GM21515 (cell line): ENCODE results near the gene PRDM4.

ENCODE experiments used
- ATAC-seq: cut with Tn5 transposase; IDR thresholded peaks from one replicate; pipeline ENCODE4 v1.9.1; 2021; ENCODE audit not compliant: unreplicated experiment

The PRDM4 gene, protein sequence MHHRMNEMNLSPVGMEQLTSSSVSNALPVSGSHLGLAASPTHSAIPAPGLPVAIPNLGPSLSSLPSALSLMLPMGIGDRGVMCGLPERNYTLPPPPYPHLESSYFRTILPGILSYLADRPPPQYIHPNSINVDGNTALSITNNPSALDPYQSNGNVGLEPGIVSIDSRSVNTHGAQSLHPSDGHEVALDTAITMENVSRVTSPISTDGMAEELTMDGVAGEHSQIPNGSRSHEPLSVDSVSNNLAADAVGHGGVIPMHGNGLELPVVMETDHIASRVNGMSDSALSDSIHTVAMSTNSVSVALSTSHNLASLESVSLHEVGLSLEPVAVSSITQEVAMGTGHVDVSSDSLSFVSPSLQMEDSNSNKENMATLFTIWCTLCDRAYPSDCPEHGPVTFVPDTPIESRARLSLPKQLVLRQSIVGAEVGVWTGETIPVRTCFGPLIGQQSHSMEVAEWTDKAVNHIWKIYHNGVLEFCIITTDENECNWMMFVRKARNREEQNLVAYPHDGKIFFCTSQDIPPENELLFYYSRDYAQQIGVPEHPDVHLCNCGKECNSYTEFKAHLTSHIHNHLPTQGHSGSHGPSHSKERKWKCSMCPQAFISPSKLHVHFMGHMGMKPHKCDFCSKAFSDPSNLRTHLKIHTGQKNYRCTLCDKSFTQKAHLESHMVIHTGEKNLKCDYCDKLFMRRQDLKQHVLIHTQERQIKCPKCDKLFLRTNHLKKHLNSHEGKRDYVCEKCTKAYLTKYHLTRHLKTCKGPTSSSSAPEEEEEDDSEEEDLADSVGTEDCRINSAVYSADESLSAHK

DNA sequence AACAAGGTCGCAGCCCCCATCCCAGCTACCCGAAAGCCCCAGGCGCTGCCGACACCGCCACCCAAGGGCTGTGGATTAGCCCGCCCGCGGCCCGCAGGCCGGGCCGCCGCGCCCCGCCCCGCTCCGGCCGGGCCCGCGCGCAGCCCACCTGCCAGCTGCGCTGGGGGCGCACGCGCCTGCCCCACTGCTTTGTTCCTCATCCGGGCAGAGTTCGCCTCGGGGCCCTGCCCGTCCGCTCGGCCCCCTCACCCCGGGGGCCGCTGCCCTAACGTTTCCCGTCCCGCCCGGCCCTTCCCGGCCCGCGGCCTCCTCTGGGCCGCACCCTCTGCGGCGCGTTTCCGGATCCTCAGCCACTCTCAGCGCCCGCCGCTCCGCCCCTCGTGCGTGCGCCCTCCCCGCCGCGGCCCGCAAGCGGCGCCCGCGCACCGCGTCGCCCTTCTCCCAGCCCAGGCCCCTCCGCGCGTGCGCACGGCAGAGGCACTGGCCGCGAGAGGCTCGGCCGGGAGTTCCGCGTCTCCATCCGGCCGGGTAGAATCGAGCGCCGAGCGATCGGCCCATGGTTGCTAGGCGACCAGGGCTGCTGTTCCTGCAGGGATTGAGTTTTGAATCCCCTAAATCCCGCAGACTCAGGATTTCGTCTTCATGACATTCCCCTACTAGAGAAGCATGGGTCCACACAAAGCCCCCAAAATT lies at the start of gene PRDM4:
PRDM4 (minus strand) TSS at position 329 of the 693 bp plus-strand sequence. CDS start 622 bp downstream, outside the sequence.
- ATAC-seq, result peak; percentile 89

DNA sequence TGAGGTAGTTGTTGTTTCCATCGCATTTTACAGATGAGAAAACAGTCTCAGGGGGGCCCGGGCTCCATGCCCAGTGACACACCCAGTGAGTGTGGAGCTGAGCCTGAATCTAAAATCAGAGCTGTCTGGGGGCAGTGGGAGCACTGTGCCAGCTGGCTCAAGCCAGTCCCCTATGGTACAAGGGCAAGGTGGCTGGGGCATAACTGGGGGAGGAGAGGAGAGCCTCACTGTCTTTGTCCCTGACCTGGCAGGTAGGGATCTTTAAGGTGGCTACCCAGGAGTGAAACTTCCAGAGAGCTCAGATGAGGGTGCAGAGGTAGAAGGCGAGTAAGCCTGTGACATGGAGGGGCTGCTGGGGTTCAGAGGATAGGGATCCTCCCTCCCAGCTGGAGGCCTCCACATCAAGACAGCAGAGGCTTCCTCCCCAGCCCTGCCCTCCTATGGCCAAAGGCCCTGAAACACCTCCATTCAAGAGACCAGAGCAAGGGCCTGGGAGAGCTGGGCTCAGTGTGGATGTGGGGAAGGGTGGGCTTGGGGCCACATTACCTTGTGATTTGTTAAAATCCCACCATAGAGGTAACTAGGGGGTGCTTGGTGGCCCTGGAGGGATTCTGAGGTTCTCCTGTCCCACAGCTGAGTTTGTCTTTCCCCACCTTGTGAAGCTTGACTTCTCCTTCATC lies 46.7 kb upstream of the PRDM4 start:
- ATAC-seq, result no peak

DNA sequence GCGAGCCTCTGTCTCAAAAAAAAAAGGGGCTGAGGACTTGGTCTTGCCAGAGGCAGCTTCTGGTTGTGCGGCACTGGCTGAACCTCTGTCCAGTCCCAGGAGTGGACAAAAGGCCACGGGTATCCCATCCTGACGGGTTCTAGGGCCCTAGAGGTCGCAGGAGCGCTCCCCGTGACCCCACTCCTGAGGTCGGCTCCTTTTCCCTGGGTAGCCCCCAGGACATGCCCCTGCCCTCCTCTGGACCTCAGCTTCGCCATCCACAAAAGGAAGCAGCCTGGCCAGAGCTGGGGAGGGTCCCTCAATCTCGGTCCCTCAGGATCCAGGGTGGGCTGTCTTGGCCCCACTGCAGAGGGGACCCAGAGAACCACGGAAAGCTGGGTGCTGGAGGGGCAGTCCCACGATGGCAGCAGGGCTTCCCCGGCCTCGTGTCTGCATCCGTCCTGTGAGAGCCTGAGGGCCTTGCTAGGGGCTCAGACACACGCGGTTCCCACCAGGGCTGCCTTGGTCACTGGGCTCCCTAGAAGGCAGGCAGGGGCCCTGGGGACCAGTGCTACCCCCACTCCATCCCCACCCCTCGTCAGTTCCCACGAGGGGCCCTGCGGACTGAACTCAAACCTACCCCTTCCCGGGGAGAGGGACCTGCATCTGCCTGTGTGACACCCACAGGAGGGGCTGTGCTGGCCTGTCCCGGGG lies 44.7 kb upstream of the PRDM4 start:
- no peak for ATAC-seq

DNA sequence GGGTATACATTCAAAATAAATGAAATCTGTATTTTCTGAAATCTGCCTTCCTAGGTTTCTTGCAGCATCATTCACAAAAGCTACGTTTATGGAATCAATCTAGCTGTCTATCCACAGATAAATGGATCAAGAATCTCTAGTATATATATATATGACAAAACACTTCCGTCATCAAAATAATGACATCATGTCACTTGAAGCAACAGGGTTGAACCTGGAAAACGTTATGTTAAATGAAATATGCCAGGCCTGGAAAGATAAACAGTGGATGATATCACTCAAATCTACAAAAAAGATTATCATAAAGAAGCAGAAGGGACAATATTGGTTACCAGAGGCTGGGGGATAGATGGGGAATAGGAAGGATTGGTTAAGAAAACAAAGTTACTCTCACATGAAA lies 42.2 kb upstream of the PRDM4 start:
- no peak for ATAC-seq

DNA sequence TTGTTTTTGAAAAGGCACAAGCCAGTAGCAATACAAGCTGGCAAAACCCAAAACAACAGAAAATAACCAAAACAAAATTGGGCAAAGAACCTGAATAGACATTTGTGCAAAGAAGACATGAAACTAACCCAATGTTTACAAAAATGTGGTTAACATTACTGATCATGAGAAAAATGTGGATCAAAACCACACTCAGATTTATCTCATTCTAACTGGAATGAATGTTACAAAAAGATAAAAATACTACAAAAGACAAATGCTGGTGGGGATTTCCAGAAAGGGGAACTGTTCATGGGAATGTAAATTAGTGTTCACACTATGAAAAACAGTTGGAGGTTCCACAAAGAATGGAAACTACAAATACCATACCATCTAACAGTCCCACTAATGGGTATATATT lies 40.2 kb upstream of the PRDM4 start:
- ATAC-seq, result no peak

DNA sequence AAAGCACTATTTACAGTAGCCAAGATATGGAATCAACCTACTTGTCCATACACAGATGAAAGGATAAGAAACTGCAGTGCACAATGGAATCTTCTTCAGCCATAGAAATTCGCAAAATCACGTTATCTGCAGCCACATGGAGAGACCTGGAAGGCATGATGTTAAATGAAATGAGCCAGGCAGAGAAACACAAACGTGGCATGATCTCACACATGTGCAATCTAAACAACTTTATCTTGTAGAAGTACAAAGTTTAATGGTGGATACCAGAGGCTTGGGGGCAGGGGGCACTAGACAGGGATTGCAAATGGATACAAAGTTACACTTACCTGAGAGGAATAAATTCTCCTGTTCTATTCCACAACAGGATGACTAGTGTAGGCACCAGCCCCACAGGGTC lies 37.6 kb upstream of the PRDM4 start:
- no peak for ATAC-seq

DNA sequence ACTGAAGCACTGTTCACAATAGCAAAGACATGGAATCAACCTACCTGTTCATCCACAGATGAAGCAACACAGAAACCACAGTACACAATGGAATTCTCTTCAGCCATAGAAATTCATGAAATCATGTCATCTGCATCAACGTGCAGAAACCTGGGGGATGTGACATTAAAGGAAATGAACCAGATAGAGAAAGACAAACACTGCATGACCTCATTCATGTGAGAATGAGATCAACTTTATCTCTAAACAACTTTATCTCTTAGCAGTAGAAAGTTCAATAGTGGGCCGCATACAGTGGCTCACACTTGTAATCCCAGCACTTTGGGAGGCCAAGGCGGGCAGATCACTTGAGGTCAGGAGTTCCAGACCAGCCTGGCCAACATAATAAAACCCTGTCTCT lies 33.5 kb upstream of the PRDM4 start:
- ATAC-seq, result no peak

DNA sequence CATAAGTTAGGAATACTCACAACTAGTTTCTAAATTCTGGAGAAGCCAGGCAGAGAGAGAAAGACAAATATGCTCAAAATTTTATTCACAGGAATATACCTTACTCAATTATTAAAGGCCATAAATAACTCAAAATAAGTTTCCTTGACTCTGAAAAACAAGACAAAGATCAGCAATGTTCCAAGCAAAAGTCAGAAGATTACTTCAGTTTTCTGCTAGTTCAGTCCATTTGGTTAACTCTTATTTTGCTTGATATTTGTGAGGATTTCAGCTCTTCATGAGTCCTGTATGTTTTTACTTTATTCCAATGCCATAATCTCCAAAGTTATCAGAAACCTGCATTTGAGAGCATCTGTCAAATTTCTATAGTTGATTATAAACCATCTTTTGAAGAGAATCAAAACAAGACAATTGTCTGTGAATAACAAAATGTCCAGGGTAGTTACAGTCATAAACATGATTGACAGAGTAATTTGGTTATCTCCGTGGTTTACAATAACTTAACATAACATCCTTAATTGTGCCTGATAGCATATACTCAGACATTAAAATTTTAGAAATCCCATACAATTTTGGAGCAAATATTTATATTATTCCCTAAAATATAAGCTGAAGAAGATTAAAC lies 30.6 kb upstream of the PRDM4 start:
- ATAC-seq, result no peak

DNA sequence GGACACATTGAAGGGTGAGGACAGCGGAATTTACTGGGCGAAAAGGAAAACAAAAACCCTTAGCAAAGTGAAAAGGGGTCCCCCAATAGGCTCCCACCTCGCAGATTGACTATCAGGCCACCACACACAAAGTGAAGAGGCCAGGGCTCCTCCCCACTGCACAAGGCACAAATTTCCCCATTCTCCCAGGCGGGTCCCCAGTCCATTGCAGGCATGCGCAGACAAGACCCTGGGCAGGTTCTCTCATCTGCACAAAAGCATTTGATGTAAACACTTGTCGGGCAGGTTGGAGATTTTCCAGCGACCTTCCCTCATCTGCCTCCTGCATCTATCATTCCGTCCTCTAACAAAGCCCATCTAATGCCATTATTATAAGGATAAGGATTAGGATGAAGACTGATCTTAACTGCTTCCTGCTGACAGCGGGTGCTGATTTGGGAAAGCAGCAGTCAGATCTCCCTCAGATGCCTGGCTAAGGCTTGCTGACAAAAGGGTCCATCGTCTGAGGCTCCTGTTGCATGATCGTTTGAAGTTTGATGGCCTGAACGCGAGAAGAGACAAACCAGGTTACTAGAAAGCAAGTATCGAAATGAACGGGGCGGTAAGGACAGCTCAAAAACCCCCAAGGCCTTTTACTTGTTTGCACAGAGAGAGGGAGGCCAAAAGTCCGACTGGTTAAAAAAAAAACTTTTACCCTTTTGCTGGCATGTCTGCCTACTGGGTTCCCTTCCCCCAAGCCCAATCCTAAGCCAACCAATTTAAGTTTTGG lies 27.9 kb upstream of the PRDM4 start:
- ATAC-seq, result no peak

DNA sequence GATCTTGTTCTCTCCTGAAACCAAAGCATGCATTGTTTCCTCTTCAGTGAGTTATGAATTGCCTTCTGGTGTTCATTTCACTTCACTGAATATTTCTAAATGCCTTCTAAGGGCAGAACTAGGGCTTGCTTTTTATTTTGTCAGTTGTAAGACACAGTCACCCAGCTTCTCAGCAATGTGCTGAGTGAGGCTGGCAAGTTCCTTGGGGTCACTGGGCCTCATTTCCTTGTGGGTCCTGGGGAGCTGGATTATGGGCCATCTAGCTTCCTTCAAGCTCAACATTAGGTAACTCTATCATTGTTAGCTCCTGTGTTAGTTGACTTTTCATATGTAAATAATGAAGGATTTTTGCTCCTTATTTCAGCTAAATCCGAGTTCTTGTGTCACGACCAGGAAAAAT lies 27.3 kb upstream of the PRDM4 start:
- no peak for ATAC-seq

DNA sequence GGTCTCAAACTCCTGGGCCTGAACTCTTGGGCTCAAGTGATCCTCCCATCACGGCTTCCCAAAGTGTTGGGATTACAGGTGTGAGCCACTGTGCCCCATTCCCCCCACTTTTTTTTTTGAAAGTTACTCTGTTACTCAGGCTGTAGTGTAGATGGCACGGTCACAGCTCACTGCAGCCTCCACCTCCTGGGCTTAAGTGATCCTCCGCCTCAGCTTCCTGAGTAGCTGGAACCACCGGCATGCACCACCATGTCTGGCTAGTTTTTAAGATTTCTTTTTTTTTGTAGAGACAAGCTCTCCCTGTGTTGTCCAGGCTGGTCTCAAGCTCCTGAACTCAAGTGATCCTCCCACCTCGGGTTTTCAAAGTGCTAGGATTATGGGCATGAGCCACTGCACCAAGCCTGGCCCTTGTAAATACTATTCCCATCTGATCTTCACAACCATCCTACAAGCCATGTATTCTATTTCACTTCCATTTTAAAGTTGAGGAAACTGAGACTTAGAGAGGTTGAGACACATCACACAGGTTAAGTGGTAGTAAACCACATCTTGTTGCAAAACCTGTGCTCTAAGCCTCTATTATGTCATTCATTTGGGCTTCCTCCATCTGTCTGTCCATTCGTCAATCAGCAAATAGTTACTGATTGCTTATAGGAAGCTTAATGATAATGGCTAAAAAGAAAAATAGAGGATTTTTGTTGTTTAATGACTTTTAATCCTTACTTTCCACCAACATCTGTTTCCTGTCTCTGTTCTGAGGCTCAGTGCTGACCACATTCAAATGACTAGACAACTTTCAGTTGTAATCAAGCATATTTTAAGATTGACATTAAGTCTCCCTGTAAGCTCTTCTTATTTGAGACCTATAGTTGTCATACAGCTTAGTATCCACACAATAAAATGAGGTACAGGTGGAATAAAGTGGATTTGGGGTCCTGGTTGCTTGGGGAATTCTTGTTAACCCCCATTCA lies 22.8 kb upstream of the PRDM4 start:
- ATAC-seq, result peak; percentile 69

DNA sequence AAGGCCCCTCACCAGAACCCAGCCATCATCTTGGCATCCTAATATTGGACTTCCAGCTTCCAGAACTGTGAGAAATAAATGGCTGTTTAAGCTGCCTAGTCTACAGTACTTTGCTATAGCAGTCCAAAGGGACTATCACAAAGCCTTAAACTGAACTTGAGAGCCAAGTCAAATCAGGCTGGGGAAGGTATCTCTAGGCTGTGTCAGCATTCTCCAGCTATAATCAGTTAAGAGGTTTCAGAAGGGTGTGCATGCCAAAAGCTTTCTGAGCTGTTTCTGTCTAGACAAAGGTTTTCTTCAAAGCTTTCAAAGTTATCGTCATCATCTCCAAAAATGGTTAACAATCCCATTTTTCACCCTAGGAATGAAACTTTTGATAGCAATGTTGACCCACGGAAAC lies 21.1 kb upstream of the PRDM4 start:
- ATAC-seq, result no peak

DNA sequence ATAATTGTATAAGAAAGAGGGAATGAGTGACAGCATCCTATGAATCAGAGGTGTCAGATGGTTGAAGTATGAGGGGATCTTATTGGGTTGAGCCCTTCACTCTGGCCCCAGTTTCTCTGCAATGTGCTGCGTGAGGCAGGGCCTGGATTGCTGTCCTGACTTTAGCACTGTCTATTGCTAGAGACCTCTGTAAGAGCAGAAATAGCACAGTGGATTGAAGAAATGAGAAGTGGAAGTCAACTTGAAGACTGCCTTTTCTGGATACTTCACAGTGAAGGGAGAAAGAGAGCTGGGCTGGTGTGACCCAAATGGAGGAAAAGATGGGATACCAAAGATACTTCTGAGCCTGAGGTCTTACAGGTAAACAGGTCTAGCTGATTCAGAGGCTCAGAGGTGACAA lies 19.4 kb upstream of the PRDM4 start:
- no peak for ATAC-seq

DNA sequence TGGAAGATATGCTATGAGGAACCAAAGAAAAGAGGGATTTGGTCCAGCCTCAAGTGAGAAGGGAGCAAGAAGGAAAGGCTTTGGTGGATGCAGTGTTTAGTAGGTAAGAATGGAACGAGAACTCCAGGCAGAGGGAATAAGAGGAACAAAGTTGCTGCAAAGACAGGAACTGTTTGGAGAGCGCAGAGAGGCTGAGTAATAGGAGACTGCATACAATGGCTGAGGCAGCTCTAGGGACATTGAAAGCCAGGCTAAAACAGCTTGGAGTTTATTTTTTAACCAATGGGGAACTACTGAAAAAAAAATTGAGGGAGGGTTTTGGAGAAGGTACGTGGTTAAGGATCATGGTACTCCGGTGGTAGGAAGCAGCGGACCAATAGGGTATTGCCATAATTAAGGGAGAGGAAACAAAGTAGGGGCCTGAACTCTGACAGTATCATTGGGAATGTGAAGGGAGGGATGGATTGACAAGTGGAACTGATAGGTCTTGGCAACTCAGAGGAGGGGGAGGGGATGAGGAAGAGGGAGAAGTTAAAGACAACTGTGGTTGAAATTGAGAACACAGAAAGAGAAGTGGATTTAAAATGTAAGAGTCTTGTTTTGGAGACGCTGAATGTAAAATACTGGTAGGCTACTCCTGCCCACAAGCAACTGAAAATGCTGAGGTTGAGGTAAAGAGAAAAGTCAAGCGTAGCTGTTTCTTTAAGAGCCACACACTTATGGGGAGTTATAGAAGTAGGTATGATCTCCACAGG lies 18.3 kb upstream of the PRDM4 start:
- ATAC-seq, result peak; percentile 71

DNA sequence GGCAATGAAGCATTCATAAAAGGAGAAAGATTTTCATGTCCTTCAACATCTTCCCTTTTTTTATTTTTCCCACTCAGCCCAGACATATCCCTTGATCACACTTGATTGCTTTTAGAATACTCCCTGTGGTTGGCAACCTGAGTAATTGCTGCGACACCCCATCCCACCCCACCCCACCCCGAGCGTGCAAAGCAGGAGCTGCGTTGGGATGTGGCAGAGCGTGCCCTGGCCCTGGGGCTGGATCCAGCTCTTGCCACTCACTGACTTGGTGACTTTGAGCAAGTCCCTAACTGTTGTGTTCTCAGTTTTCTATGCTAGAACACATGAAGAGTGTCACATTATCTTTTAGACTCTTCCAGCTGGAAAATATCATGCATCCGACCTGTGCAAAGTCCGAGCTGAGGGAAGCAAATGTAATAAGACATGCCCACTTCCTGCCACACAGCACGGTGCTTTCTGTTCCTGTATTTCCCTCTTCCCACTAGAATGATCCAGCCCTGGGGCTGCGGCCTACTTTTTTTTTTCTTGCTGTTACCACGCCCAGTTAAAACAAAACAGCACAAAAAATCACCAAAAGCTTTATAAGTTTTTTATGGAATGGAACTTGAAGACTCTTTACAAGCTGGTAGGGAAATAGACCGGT lies 17.6 kb upstream of the PRDM4 start:
- ATAC-seq, result no peak

DNA sequence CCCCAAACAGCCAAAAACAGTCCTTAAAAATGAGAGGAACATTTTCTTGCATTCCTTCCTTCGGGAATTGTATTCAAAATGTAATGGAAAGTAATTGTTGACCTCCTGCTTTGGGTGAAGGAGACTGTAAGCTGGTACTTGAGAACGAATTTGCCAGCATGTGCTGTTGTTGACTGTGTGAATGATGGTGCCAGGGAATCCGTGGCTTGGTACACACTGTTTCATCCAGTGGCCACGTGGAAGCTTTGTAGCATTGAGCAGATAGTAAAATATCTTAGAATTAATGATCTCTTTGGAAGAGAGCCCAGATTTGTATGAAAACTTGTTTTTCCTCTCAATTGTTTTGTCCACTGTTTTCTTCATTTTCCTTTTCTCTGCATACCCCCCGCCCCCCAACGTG lies 15.2 kb upstream of the PRDM4 start:
- no peak for ATAC-seq
